Erythroblast (primary cell): ENCODE measurements around the gene YWHAQ.
A peak's percentile ranks its signal among the peaks of the same experiment; 100 is the strongest.
"Not testable (repeated sequence)": the region's sequence is repeated elsewhere in the genome, so short reads cannot be mapped to it uniquely, and the experiment has no call there.

ENCODE experiments used
- DNase-seq, 2 experiments: peaks; one replicate each; lab custom pipeline; 2025; lab: John Stamatoyannopoulos, UW
- GATA1 ChIP-seq: IDR thresholded peaks from 2 replicates; pipeline ENCODE4 v1.6.1; 2011; ENCODE audit warnings: low read depth, mild to moderate bottlenecking, control low read depth, low read length, moderate library complexity
- POLR2A ChIP-seq: IDR thresholded peaks from 2 replicates; pipeline ENCODE4 v1.6.1; 2011; ENCODE audit warnings: mild to moderate bottlenecking, low read length

The YWHAQ gene

DNA sequence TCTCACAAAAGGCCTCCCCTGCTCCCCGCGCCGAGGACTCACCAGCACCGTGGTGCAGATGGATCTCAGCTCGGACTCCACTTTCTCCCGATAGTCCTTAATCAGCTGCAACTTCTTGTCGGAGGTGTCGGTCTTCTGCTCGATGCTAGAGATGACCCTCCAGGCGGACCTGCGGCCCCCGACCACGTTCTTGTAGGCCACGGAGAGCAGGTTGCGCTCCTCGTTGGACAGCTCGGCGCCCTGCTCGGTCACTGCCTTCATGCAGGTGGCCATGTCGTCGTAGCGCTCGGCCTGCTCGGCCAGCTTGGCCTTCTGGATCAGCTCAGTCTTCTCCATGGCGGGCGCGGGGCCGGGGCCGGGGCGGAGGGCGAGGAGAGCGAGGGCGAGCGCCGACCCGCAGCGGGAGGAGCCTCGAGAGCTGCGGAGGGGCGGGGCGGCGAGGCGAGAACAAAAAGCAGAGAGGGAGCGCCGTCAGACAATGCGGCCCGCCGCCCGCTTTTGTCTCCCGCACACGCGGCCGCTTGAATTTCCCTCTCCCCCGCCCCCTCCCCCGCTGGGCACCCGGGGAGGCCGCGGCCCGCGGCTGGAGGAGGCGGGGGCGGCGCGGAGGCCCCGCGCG, 571 bp downstream of the YWHAQ start:
- no peak for TF ChIP-seq POLR2A
- no peak for TF ChIP-seq GATA1
- peak; percentile 84 to 87 for DNase-seq

DNA sequence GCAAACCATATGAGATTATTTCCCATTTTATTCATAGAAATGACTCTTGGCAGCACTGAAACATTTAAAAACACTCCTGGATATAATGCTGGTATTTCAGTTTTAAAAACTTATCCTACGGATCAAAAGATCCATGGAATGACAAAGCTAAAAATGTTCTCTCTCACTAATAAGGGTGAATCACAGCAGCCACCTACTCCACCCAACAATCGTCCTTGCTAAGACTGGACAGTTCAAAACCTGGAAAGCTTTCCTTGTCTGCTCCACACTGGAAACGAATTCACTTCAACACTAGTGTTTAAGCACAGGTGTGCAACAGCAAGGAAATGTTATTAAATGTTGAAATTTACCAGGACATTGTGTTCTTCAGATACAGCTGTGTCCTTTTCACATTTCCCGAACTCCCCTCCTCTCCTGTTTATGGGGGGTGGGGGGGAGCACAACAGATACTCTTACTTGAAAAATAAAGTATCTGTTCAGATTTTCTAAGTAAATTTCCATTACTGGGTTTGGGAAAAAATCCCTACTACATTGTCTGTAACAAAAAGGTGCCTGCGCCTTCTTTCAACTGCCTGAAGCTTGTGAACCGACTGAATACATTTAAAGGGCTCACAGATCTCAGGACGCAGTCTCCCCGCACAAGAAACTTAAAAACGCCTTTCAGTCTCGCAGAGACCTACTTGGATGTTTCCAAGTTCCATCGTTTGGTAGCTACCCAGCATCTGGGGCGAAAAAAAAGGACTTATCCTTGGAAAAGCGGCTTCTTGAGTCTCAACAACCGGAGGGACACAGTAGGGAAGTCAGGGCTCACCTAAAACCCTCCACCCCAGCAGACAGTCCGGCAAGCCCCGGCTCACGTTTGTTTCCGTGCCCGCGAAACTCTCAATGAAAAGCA, 1.3 kb downstream of the YWHAQ start:
- DNase-seq = peak; percentile 48 to 65
- TF ChIP-seq GATA1 (no peak), POLR2A (no peak)

DNA sequence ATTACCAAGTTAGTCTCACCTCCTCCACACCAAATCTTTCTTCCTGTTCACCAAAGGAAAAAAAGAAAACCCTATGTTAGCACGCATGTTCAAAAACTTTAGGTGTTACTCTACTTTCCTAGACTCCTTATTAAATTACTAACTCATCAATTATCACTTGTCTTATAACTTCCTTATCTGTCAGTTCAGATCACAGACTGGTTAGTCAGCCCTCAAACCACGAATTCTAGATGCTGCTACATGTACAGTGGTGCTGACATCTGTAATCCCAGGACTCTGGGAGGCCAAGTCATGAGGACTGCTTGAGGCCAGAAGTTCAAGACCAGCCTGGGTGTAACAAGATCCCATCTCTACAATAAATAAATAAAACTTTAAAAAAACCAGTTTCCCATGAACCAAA, 3.5 kb downstream of the YWHAQ start:
- DNase-seq = peak; percentile 30 to 42
- TF ChIP-seq GATA1 (no peak), POLR2A (no peak)

DNA sequence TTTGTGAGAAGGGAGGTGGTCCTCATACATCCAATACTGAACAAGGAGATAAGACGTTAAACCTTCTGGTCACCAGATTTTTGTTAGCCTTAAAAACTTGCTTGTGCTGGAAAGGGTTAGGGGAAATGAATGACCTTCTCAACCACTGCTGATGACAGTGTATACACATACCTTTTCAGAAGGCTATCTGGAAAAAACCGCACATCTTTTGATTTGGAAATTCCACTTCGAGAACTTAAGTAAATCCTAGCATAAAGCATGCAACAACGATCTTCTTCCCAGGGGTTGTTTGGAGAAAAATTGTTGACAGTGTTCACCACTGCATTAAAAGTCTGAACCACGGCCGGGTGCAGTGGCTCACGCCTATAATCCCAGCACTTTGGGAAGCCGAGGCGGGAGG, 7.6 kb downstream of the YWHAQ start:
- DNase-seq = no peak
- TF ChIP-seq POLR2A (no peak), GATA1 (no peak)

- DNase-seq = not testable (repeated sequence)
Observed at GRCh38 chr2:9621655-9622054, 9.1 kb downstream of the YWHAQ start.

DNA sequence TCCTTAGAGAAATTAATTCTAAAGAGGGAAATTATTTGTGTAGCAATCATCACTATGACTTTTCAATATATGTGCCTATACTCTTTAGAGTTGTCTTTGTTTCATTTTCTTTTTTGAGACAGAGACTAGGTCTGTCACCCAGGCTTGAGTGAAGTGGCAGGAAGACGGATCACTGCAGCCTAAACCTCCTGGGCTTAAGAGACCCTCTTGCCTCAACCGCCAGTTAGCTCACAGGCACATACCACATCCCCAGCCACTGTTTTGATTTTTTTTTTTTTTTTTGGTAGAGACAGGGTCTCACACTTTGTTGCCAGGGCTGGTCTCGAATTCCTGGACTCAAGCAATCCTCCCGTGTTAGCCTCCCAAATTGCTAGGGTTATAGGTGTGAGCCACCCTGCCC, 12.4 kb downstream of the YWHAQ start:
- no peak for TF ChIP-seq GATA1
- TF ChIP-seq POLR2A = no peak
- no peak for DNase-seq

DNA sequence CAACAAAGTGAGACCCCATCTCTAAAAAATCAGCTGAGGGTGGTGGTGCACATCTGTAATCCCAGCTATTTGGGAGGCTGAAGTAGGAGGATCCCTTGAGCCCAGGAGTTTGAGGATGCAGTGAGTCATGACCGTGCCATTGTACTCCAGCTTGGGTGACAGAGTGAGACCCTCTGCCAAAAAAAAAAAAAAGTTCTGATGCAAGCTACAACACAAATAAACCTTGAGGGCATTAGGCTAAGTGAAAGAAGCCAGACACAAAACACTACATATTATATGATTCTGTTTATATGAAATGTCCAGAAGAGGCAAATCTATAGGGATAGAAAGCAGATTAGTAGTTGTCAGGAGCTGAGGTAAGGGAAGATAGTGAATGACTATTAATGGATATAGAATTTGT, 13.0 kb downstream of the YWHAQ start:
- TF ChIP-seq GATA1 (no peak), POLR2A (no peak)
- no peak for DNase-seq

GRCh38 chr2:9617296-9617695, 13.5 kb downstream of the YWHAQ start:
- TF ChIP-seq GATA1 (no peak), POLR2A (no peak)
- DNase-seq = no peak

DNA sequence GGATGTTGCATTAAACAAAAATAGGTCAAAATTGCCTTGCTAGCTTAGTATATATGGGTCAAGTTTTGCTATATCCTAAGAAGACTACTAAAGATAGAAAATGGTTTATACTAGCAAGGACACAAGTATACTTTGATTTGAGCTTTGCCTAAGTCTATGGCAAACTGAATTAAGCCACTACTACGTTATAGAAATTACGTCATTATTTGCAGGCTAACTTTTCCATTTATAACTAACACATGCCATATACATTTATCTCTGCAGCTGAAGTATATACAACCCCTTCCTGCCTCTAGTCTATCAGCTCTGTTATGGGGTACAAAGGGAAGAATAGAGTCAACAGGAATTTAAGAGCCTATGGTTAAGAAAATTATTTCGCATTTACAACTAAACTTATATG, 16.2 kb downstream of the YWHAQ start:
- no peak for DNase-seq
- TF ChIP-seq POLR2A = no peak
- TF ChIP-seq GATA1 = no peak

- TF ChIP-seq POLR2A = no peak
- TF ChIP-seq GATA1 = no peak
- no peak for DNase-seq
Observed at GRCh38 chr2:9613291-9613690, 17.5 kb downstream of the YWHAQ start.

- DNase-seq = not testable (repeated sequence)
Observed at GRCh38 chr2:9611549-9611912, 19.3 kb downstream of the YWHAQ start.

DNA sequence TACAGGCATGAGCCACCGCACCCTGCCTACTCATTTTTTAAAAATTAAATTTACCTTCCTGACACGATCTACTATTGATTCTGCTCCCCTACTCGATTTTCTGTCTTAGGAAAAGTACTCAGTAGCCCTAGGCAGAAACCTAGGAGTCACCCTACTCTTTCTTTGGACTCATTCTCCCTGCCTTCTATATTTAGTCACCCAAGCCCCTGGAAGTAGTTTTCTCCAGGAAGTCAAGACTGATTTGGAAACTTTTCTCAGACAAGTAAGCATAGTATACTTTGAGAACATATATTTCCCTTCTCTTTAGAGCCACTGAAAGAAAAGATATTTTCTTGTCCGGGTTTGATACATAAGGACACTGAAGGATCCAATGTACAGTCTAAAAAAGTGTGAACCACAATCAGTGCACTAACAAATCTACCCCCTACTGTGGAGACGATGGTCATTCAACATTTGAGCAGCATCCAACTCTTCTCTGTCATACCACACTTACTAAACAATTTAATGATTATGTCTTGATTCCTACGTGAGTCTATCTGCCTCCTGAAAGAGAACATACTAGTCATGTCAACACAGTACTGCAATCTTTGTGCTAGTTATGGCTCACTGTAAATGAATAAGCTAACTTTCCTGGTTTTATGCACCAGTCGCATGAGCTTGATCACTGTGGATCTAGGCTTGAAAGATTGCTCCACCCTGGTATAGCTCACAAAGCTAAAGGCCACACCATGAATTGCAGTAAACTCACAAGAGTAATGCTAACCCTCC, 19.8 kb downstream of the YWHAQ start:
- no peak for DNase-seq
- no peak for TF ChIP-seq POLR2A
- no peak for TF ChIP-seq GATA1

- not testable (repeated sequence) for DNase-seq
Observed at GRCh38 chr2:9608491-9608890, 22.3 kb downstream of the YWHAQ start.

DNA sequence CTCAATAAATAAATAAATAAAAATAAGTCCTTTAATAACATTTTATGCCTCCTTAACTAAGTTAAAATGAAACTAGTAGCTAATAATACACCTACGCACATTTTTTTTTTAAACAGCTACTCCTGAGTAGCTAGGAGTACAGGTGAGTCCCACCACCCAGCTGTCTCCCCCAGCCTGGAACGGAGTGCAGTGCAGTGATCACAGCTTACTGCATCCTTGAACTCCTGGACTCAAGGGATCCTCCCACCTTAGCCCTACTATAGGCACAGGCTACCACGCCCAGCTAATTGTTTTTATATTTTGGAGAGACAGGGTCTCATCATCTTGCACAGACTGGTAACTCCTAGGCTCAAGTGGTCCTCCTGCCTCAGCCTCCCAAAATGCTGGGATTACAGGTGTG, 28.4 kb downstream of the YWHAQ start:
- TF ChIP-seq GATA1 (no peak), POLR2A (no peak)

More for the DNA sequence above, 28.4 kb downstream of the YWHAQ start:
- DNase-seq = no peak
